ENCODE data around the gene ALG14.
"Not testable (repeated sequence)": the region's sequence is repeated elsewhere in the genome, so short reads cannot be mapped to it uniquely, and the experiment has no call there.

The ALG14 gene

DNA sequence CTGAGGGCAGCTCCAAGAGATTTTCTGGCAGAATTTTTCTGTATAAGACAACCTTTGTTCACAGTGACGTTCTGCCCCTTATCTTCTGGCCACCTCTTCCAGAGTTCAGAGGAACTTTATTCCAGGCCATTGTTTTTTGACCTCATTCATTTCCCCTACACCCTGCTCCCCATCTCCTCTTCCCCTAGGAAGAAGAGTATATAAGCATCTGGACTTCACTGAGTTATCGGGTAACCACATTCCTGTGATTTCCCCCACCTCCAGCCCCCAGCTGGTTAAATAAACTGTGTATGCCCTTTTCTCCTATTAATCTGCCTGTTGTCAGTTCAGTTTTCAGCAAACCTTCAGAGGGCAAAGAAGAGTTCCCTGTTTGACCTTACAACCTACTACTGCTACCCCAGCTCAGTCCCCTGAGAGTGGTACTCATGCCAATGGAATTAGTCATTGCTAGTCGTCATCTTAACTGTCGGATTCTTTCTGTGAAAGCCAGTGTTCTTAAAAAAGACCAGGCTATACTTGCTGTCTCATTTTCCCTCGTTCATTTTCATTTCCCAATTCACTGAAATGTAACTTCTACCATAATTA is 14.3 kb upstream of the ALG14 start:
- DNase-seq: no peak

DNA sequence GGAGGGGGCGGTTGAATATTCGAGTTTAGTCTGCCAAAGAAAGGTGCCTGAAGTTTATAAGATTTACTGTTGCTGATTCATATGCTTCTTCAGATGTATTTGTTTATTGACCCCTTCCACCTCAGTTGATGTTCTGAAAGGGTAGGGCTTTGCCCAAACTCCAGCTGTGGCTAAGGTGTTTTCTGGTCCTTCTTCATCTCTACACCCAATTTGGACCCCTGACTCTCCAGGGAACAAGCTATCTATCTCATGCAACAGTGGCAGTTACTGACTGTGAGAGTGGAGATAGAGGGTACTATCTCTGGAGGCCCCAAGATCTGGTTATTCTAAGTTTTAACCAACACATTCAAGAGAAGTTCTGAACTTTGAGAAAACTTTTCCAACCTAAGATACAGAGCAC is 12.6 kb upstream of the ALG14 start:
- DNase-seq: no peak

- DNase-seq: peak; percentile 12 to 40
Measured at GRCh38 chr1:95084317-95085176, 11.8 kb upstream of the ALG14 start.

GRCh38 chr1:95080879-95081278 is 8.1 kb upstream of the ALG14 start:
- DNase-seq: no peak

GRCh38 chr1:95080446-95080845 is 7.7 kb upstream of the ALG14 start:
- DNase-seq: no peak

- no peak for DNase-seq
Measured at GRCh38 chr1:95076034-95076433, 3.3 kb upstream of the ALG14 start.

DNA sequence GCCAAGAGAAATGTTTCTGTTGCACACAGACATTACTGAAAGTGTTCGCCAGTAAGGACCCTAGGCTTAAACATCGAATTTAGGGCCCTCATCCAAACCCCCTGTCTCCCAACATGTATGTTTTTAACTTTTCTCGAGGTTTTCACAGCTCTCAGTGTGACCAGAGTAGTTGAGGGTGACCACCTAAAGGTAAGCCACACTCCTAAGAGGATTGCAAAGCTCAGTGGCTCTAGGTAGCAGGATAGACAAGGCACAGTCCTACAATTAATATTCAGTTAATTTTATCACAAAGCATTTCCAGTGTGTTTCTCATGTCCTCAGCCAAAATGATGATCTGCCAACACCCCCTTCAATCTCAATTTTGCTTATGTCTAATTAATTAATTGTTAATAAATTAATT is 695 bp upstream of the ALG14 start:
- DNase-seq: no peak

- DNase-seq: no peak
Measured at GRCh38 chr1:95072117-95072516, 634 bp downstream of the ALG14 start.

DNA sequence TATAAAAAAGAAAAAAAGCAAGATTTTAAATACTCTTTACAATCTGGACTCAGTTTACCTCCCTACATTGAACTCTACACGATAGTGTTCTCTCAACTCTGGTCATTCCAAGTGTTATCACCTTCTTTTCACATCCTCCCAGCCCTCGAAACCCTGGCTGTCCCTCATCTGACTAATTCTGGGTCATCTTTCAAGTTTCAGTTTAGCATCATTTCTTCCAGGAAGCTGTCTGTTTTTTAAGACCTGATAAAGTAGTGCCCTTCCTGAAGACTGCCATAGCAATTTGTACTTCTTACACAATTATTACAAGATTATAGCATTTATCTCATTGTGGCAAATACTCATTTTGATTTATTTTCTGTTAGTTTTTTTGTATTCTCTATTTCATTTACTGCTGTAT is 1.2 kb downstream of the ALG14 start:
- DNase-seq: no peak

- DNase-seq: no peak
Measured at GRCh38 chr1:95069710-95070093, 3.0 kb downstream of the ALG14 start.

DNA sequence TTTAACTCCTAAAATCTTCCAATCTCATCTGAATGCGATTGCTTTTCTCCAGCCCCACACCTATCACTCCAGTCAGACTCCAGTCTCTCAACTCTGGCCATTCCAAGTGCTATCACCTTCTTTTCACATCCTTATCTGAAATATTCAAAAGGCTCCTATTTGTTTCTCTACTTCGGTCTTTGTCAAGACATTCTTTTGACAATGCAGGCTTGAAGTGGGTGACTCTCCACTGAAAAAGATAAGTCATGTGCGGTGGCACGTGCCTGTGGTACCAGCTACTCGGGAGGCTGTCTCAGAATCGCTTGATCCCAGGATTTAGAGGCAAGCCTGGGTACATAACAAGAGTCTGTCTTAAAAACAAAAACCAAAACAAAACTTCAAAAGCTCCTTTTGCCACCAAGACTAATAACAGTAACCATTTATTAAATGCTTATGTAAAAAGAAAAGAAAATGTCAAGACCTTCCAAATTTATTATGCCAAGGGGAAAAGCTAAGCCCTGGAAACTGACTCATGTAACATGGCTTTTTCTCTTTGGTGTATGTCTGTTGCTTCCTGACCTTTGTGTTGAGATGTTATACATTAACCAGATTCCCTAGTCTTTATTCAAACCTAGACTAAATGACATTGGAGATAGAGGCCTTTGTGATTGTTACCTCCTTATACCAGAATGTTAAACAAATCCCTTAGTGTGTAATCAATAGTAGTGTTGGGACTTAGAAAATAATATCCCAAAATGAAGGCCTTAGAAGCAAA is 3.6 kb downstream of the ALG14 start:
- DNase-seq: no peak

- no peak for DNase-seq
Measured at GRCh38 chr1:95067568-95067967, 5.2 kb downstream of the ALG14 start.

DNA sequence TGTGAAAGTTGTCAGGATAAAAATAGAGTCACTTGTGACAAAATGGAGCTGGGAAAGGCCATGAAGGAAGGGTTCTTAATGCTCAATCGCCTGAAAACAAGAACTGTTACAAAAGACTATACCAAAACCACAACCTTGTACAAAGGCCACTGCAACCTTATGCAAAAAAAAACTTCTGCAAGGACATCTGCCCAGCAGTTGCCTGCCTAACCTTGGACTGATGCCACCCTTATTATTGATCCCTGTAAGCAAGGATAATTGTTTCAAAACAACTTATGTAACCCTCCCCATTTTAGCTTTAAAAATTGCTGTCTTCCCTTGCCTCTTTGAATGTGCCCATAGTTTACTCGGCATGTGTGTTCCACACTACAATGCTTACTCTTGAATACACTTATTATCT is 5.7 kb downstream of the ALG14 start:
- no peak for DNase-seq

DNA sequence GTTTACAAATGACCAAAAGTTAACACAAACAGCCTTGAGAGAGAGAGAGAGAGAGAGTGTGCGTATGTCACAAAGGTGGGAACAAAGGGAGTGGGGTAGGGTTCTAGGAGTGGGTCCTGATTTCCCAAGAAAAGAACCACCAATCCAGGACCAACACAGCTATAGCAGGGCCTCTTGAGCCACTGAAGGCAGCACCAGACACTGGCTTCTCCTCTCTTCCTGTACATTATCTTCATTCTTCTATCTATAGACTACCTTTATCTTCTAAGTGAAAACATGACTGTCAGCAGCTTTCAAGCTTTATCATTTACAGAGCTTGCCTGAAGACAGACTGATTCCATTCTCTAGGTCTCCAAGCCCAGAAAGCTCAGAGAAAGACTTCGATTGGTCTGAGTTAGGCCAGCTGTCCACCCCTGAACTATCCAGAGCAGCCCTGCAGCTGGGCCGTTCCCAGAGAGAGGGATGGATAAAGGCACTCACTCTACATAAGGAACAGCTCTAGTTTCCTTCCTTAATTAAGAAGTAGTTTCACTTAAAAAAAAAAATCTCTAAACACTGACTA is 11.2 kb downstream of the ALG14 start:
- DNase-seq: no peak

- DNase-seq: no peak
Measured at GRCh38 chr1:95058974-95059373, 13.8 kb downstream of the ALG14 start.

DNA sequence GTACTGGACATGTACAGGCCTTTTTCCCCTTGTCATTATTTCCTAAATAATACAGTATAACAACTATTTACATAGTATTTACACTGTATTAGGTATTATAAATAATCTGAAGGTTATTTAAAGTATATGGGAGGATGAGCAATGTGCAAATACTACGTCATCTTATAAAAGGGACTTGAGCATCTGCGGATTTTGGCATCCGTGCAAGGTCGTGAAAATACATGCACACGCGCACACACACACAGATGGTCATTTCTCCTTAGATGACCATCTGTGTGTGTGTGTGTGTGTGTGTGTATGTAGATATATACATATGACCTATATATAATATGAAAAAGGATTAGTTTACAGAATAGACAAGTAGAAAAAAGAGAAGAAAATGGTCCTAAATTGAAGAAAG is 15.4 kb downstream of the ALG14 start:
- no peak for DNase-seq

- DNase-seq: no peak
Measured at GRCh38 chr1:95049935-95050334, 22.8 kb downstream of the ALG14 start.

GRCh38 chr1:95048317-95048716 is 24.4 kb downstream of the ALG14 start:
- DNase-seq: no peak

DNA sequence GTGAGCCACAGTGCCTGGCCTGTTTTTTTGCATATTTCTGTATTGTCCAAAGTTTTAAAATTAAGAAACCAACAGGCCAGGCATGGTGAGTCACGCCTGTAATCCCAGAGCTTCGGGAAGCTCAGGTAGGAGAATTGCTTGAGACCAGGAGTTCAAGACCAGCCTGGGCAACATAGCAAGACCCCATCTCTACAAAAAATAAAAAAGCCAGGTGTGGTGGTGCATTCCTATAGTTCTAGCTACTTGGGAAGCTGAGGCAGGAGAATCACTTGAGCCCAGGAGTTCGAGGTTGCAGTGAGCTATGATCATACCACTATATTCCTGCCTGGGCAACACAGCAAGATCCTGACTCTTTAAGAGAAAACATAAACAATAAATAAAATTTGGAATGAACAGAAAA is 25.1 kb downstream of the ALG14 start:
- not testable (repeated sequence) for DNase-seq

- no peak for DNase-seq
Measured at GRCh38 chr1:95046359-95046758, 26.4 kb downstream of the ALG14 start.

DNA sequence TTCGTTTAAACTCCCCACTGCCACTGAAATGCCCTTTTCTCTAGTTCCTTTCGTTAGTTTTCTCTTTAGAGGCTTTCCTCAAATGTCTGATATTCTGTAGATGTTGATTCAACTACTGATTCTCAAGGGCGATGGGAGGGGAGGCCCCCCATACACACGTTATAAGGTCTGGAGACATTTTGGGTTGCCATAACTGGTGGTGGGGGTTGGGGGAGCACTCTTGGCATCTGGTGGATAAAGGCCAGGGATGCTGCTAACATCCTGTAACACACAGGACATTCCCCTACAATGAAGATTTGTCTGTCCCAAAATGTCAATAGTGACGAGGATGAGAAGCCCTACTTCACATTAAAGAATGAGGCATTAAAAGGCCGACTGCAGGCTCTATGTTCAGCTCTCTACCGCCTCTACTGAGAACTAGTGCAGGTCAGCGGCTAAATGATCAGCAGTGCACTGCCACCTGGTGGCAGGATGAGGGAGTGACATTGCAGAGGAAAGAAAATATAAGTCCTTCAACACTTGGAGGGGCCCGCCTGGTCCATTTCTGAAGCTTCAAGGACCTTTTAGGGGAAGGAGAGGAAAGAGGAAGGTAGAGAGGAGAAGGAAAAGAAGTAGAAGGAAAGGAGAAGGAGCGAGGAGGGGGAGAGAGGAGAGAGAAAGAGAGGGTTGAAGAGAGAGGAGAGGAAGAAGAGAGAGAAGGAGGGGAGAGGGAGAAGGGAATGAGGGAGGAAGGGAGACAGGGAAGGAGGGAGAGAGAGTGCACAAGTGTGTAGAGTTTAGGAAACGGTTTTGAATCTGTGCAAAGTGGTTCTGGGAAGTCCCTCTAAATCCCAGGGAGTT is 29.4 kb downstream of the ALG14 start:
- peak; percentile 78 to 79 for DNase-seq

DNA sequence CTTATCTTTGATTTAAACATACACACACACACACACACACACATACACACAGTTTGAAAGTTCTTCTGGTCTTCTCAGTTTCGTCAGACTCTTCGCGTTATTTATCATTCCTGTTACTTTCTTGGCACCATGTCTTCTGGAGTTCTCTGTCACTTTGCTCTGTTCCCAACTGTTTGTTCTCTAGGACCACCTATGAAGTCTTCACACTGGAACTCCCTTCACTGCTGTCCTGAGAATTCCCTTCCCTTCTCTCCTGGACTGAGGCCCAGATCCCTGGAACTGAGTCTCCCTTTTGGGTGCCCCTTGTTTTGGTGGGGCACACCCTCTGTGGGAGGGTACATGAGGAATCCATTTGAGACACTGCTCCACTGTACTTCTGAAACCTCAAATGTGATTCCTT is 30.5 kb downstream of the ALG14 start:
- DNase-seq: no peak
